Retinal pigment epithelial cell (primary cell): ENCODE measurements around the gene KRTAP25-1.

Source experiments
- DNase-seq: peaks from one replicate; pipeline ENCODE4 v3.0.0-alpha.2; 2010; ENCODE audit warnings: low read depth
- H3K4me3 ChIP-seq: 2 replicates; pipeline ENCODE4 v1.5.1; 2011; ENCODE audit warnings: mild to moderate bottlenecking, low read length, control low read depth, moderate library complexity
- CTCF ChIP-seq: conservative IDR thresholded peaks from 2 replicates; pipeline ENCODE4 v1.5.1; 2011; ENCODE audit warnings: low read depth, low read length, control low read depth, inconsistent platforms

The KRTAP25-1 gene

DNA sequence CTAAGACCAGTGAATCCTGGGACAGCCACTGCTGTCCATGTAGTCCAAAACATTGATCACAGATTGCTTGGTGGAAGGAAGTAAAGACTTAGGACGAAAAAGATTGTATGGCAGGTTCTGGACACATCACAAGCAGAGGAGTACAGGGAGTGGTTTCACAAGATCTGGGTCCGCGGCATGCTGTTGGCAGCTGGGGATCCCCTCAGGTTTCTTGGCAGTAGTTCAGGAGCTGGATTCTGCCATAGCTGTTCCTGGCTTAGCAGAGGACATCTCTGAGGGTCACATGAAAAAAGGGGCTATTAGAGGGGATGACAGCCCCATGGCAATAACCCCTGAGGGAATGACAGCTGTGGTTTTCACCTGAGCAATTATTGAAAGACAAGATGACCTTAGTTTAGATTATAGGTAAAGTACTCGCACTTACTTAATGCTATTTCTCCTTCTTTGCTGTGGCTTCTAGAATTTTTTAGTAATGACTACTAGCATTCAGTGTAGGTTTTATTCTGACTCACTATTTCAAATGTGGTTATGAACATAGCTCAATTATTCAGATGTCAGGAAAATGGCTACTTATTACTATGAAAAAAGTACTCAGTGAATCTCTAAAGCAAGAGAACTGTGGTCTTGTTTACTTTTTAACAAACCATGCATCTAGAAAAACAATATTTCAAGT is 40.0 kb upstream of the KRTAP25-1 start:
- TF ChIP-seq CTCF: no peak
- no peak overlapping the region for H3K4me3 ChIP-seq
- no peak for DNase-seq

DNA sequence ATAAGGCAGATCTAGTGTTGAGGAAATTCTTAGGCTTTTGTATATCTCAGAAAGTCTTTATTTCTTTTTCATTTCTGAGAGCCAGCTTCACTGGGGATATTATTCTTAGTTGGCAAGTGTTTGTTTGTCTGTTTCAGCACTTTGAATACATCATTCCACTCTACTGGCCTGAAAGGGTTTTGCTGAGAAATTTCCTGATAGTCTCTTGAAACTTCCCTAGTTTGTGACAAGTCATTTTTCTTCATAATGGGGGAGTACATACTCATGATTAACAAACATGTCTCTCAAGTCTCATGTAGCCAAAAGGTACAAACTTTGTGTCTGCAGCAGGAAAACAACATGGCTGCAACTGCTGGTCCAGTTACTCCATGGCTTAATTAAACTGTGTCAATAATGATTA is 37.1 kb upstream of the KRTAP25-1 start:
- no peak overlapping the region for H3K4me3 ChIP-seq
- no peak for TF ChIP-seq CTCF
- DNase-seq: no peak

GRCh38 chr21:30320215-30320614 is 30.9 kb upstream of the KRTAP25-1 start, which contains the start of gene KRTAP26-1:
TSS of gene KRTAP26-1 (minus strand) at chr21:30320315. CDS start at chr21:30320035, 280 bp downstream.
- no peak for DNase-seq
- no peak for TF ChIP-seq CTCF
- H3K4me3 ChIP-seq: no peak within 1 kb of the TSS

GRCh38 chr21:30315701-30316100 is 26.4 kb upstream of the KRTAP25-1 start:
- TF ChIP-seq CTCF: no peak
- DNase-seq: no peak
- H3K4me3 ChIP-seq: no peak overlapping the region

GRCh38 chr21:30306884-30307283 is 17.6 kb upstream of the KRTAP25-1 start:
- H3K4me3 ChIP-seq: no peak overlapping the region
- DNase-seq: no peak
- TF ChIP-seq CTCF: no peak

DNA sequence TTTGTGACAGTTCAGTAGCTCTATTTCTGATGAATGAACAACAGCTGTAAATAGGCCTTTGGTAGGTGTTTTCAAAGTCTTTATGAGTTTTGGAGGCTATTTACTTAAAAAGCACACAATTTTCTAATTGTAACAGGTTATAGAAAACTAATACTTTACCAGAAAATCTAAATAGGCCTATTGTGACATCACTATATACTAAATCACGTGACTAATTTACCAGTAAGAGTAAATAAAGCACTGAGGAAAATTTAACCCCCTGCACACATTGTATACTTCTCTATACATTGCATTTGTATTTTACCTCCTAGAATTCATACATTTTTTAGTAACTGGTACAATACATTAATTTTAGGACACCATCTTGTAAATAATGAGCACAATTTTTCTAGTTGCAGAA is 15.8 kb upstream of the KRTAP25-1 start:
- H3K4me3 ChIP-seq: no peak overlapping the region
- no peak for DNase-seq
- TF ChIP-seq CTCF: no peak

- no peak for TF ChIP-seq CTCF
- H3K4me3 ChIP-seq: no peak within 1 kb of the TSS
- DNase-seq: no peak
Observed at GRCh38 chr21:30282850-30283249, 6.5 kb downstream of the KRTAP25-1 start, which contains the start of gene KRTAP24-1. TSS of gene KRTAP24-1 (minus strand) at chr21:30282950. CDS start at chr21:30282932, 18 bp downstream.
